Parathyroid adenoma (tissue), 2 donors: ENCODE measurements around the gene LMOD1.

Source experiments
- H2AFZ ChIP-seq: fragments of 300-600 bp; sonication (generic); one replicate; pipeline ENCODE4 v1.7.0; 2017; ENCODE audit warnings: antibody characterized with exemption, mild to moderate bottlenecking
- H3K27ac ChIP-seq: fragments of 300-600 bp; sonication (generic); one replicate; pipeline ENCODE4 v1.7.0; 2017
- H3K27me3 ChIP-seq: fragments of 300-600 bp; sonication (generic); one replicate; pipeline ENCODE4 v1.7.0; 2017; ENCODE audit warnings: low read length; ENCODE audit not compliant: control insufficient read depth, insufficient read depth
- H3K36me3 ChIP-seq: fragments of 300-600 bp; sonication (generic); one replicate; pipeline ENCODE4 v1.7.0; 2017; ENCODE audit warnings: low read length; ENCODE audit not compliant: control insufficient read depth, insufficient read depth
- H3K4me1 ChIP-seq: fragments of 300-600 bp; sonication (generic); one replicate; pipeline ENCODE4 v1.7.0; 2017; ENCODE audit warnings: control low read depth
- H3K4me2 ChIP-seq: fragments of 300-600 bp; sonication (generic); one replicate; pipeline ENCODE4 v1.7.0; 2017; ENCODE audit warnings: low read length
- H3K4me3 ChIP-seq: fragments of 300-600 bp; sonication (generic); one replicate; pipeline ENCODE4 v1.7.0; 2017; ENCODE audit warnings: low read depth, low read length
- H3K79me2 ChIP-seq: fragments of 300-600 bp; sonication (generic); one replicate; pipeline ENCODE4 v1.7.0; 2017; ENCODE audit warnings: control low read depth
- H3K9ac ChIP-seq: fragments of 300-600 bp; sonication (generic); one replicate; pipeline ENCODE4 v1.7.0; 2017; ENCODE audit warnings: mild to moderate bottlenecking
- H3K9me3 ChIP-seq: fragments of 300-600 bp; sonication (generic); one replicate; pipeline ENCODE4 v1.7.0; 2017; ENCODE audit warnings: low read length; ENCODE audit not compliant: control insufficient read depth
- CTCF ChIP-seq: fragments of 300-600 bp; sonication (generic); IDR thresholded peaks from one replicate; pipeline ENCODE4 v1.7.0; 2017; ENCODE audit warnings: antibody characterized with exemption, mild to moderate bottlenecking
- donor health status: primary hyperparathyroidism.

Gene LMOD1

GRCh38 chr1:201939574-201939973 is 6.8 kb downstream of the LMOD1 start:
- H3K4me2 ChIP-seq = peak overlapping the region; percentile 22
- peak overlapping the region; percentile 54 for H2AFZ ChIP-seq
- H3K4me1 ChIP-seq = peaks cover 9% of the 10 kb centered on the region
- H3K4me3 ChIP-seq = no peak overlapping the region
- H3K9ac ChIP-seq = no peak overlapping the region
- no peaks in the 10 kb centered on the region for H3K36me3 ChIP-seq
- H3K27ac ChIP-seq = no peak overlapping the region
- no peak for TF ChIP-seq CTCF
- H3K9me3 ChIP-seq = no peaks in the 10 kb centered on the region
- H3K27me3 ChIP-seq = no peaks in the 10 kb centered on the region
- H3K79me2 ChIP-seq = no peaks in the 10 kb centered on the region

- H3K4me2 ChIP-seq = peak overlapping the region; percentile 22
- peaks cover 7% of the 10 kb centered on the region for H3K4me1 ChIP-seq
- H3K9ac ChIP-seq = no peak overlapping the region
- H3K27me3 ChIP-seq = no peaks in the 10 kb centered on the region
- H3K27ac ChIP-seq = peak overlapping the region; percentile 11
- no peak overlapping the region for H3K4me3 ChIP-seq
- no peaks in the 10 kb centered on the region for H3K36me3 ChIP-seq
- H3K9me3 ChIP-seq = no peaks in the 10 kb centered on the region
- peak overlapping the region; percentile 54 for H2AFZ ChIP-seq
- H3K79me2 ChIP-seq = no peaks in the 10 kb centered on the region
- no peak for TF ChIP-seq CTCF
Measured at GRCh38 chr1:201939148-201939547, 7.2 kb downstream of the LMOD1 start.

- H3K4me1 ChIP-seq = peaks cover 7% of the 10 kb centered on the region
Measured at GRCh38 chr1:201938440-201939035, 7.8 kb downstream of the LMOD1 start.

GRCh38 chr1:201937624-201938213 is 8.6 kb downstream of the LMOD1 start:
- TF ChIP-seq CTCF = no peak
- no peaks in the 10 kb centered on the region for H3K36me3 ChIP-seq
- H3K9me3 ChIP-seq = no peaks in the 10 kb centered on the region
- peaks cover 7% of the 10 kb centered on the region for H3K4me1 ChIP-seq
- no peaks in the 10 kb centered on the region for H3K27me3 ChIP-seq
- no peaks in the 10 kb centered on the region for H3K79me2 ChIP-seq
- no peak overlapping the region for H2AFZ ChIP-seq
- H3K9ac ChIP-seq = no peak overlapping the region
- H3K27ac ChIP-seq = no peak overlapping the region
- no peak overlapping the region for H3K4me2 ChIP-seq
- no peak overlapping the region for H3K4me3 ChIP-seq

More at GRCh38 chr1:201938440-201939035, 7.8 kb downstream of the LMOD1 start:
- Histone ChIP-seq H3K4me2 (peak overlapping the region; percentile 22), H3K4me3 (no peak overlapping the region), H2AFZ (peak overlapping the region; percentile 38), H3K9me3 (no peaks in the 10 kb centered on the region), H3K9ac (no peak overlapping the region), H3K27ac (peak overlapping the region; percentile 32), H3K27me3 (no peaks in the 10 kb centered on the region), H3K79me2 (no peaks in the 10 kb centered on the region), H3K36me3 (no peaks in the 10 kb centered on the region)
- TF ChIP-seq CTCF = no peak
